VCaP (cell line): ENCODE measurements around the gene RRP12.

ENCODE experiments used
- H3K27ac ChIP-seq: fragments of 450-650 bp; 2 replicates; pipeline ENCODE4 v1.5.1; 2017
- CTCF ChIP-seq: fragments of 450-650 bp; conservative IDR thresholded peaks from 2 replicates; pipeline ENCODE4 v1.5.1; 2017; ENCODE audit warnings: mild to moderate bottlenecking, moderate library complexity

The RRP12 gene

GRCh38 chr10:97323501-97323900 lies 77.6 kb downstream of the RRP12 start:
- no peak for TF ChIP-seq CTCF
- H3K27ac ChIP-seq = no peak overlapping the region

- H3K27ac ChIP-seq = no peak overlapping the region
- no peak for TF ChIP-seq CTCF
Observed at GRCh38 chr10:97321804-97322190, 79.3 kb downstream of the RRP12 start.

GRCh38 chr10:97321032-97321803 lies 79.9 kb downstream of the RRP12 start:
- no peak overlapping the region for H3K27ac ChIP-seq
- TF ChIP-seq CTCF = no peak

- TF ChIP-seq CTCF = no peak
- peak overlapping the region; percentile 99 for H3K27ac ChIP-seq
Observed at GRCh38 chr10:97320480-97321031, 80.6 kb downstream of the RRP12 start.

- peak overlapping the region; percentile 99 for H3K27ac ChIP-seq
- TF ChIP-seq CTCF = peak; percentile 15; the same call in 1 of the 2 replicates
Observed at GRCh38 chr10:97319671-97320479, 81.3 kb downstream of the RRP12 start.

GRCh38 chr10:97318772-97319651 lies 82.1 kb downstream of the RRP12 start, which contains the start of gene FRAT1:
Gene FRAT1, plus strand, starts transcription at chr10:97319271. Its CDS starts 183 bp downstream, at chr10:97319454.
- TF ChIP-seq CTCF = no peak
- peak within 1 kb of the TSS; percentile 99 for H3K27ac ChIP-seq
